GM13976 (cell line): ENCODE measurements around the gene CRK.

Experiments used
- DNase-seq: peaks from one replicate; pipeline ENCODE4 v3.0.0; 2012; ENCODE audit warnings: low spot score
- CTCF ChIP-seq: IDR thresholded peaks from 2 replicates; pipeline ENCODE4 v1.5.1; 2012; ENCODE audit warnings: borderline replicate concordance, mild to moderate bottlenecking; ENCODE audit not compliant: insufficient read depth; ENCODE audit errors: extremely low read depth, missing control alignments, control extremely low read depth
- in situ Hi-C: fragments of 300-500 bp; cut with MboI; formaldehyde crosslinking; loops from one replicate; pipeline ENCODE4 v1.12.0; 2022; ENCODE audit warnings: low sequenced_read_pairs, mixed read lengths, inconsistent platforms; ENCODE audit not compliant: unreplicated experiment

CRK gene

GRCh38 chr17:1471911-1472821, 16.1 kb upstream of the CRK start:
- no peak for DNase-seq
- in situ Hi-C loops: no loop called here

GRCh38 chr17:1471490-1471889, 15.5 kb upstream of the CRK start:
- in situ Hi-C loops: no loop called here
- TF ChIP-seq CTCF: no peak
- no peak for DNase-seq

More at GRCh38 chr17:1471911-1472821, 16.1 kb upstream of the CRK start:
- TF ChIP-seq CTCF: no peak

- no peak for DNase-seq
- TF ChIP-seq CTCF: no peak
- in situ Hi-C loops: no loop called here
Measured at GRCh38 chr17:1470755-1471462, 14.9 kb upstream of the CRK start.

- in situ Hi-C loops: no loop called here
- TF ChIP-seq CTCF: no peak
- no peak for DNase-seq
Measured at GRCh38 chr17:1470071-1470754, 14.2 kb upstream of the CRK start.

GRCh38 chr17:1469231-1469852, 13.3 kb upstream of the CRK start:
- TF ChIP-seq CTCF: no peak
- in situ Hi-C loops: no loop called here
- no peak for DNase-seq
